GM21717 (cell line): ENCODE measurements around the gene DNTT.

Experiments used
- ATAC-seq: cut with Tn5 transposase; IDR thresholded peaks from one replicate; pipeline ENCODE4 v1.9.1; 2021; ENCODE audit warnings: mild to moderate bottlenecking, moderate library complexity; ENCODE audit not compliant: unreplicated experiment

DNTT gene

GRCh38 chr10:96275685-96276418 lies 28.4 kb upstream of the DNTT start:
- ATAC-seq = no peak

GRCh38 chr10:96276426-96276825 lies 27.8 kb upstream of the DNTT start:
- no peak for ATAC-seq

- no peak for ATAC-seq
These were observed 27.4 kb upstream of the DNTT start for GRCh38 chr10:96276831-96277230.

- ATAC-seq = no peak
These were observed 25.0 kb upstream of the DNTT start for GRCh38 chr10:96279191-96279641.

GRCh38 chr10:96280859-96281258 lies 23.4 kb upstream of the DNTT start:
- ATAC-seq = no peak

GRCh38 chr10:96281444-96282029 lies 22.7 kb upstream of the DNTT start:
- ATAC-seq = no peak

GRCh38 chr10:96283351-96283750 lies 20.9 kb upstream of the DNTT start:
- ATAC-seq = no peak

- no peak for ATAC-seq
These were observed 20.5 kb upstream of the DNTT start for GRCh38 chr10:96283756-96284155.

- no peak for ATAC-seq
These were observed 18.9 kb upstream of the DNTT start for GRCh38 chr10:96285331-96285752.

GRCh38 chr10:96287392-96288105 lies 16.7 kb upstream of the DNTT start:
- peak; percentile 54 for ATAC-seq

- peak; percentile 70 for ATAC-seq
These were observed 16.0 kb upstream of the DNTT start for GRCh38 chr10:96288151-96288621.

GRCh38 chr10:96289218-96289910 lies 14.9 kb upstream of the DNTT start:
- ATAC-seq = no peak

GRCh38 chr10:96290368-96291133 lies 13.7 kb upstream of the DNTT start:
- ATAC-seq = no peak

GRCh38 chr10:96292971-96293920 lies 11.0 kb upstream of the DNTT start:
- no peak for ATAC-seq

- no peak for ATAC-seq
These were observed 8.8 kb upstream of the DNTT start for GRCh38 chr10:96295475-96295874.

- no peak for ATAC-seq
These were observed 6.7 kb upstream of the DNTT start for GRCh38 chr10:96297486-96297885.

- ATAC-seq = no peak
These were observed 5.9 kb upstream of the DNTT start for GRCh38 chr10:96298362-96298761.

GRCh38 chr10:96299383-96299782 lies 4.9 kb upstream of the DNTT start:
- ATAC-seq = no peak

- no peak for ATAC-seq
These were observed 2.6 kb upstream of the DNTT start for GRCh38 chr10:96301616-96302015.
